SU-DHL-6 (cell line): ENCODE data around the gene ATP6V1C2.

Experiments
- CTCF ChIP-seq: fragments of 200-600 bp; sonication (generic); IDR thresholded peaks from one replicate; pipeline ENCODE4 v1.5.1; 2017; ENCODE audit warnings: antibody characterized with exemption, mild to moderate bottlenecking, low read length, moderate library complexity; ENCODE audit not compliant: insufficient read depth, poor library complexity, severe bottlenecking
- EZH2phosphoT487 ChIP-seq: fragments of 200-600 bp; sonication (generic), shearing (Covaris generic); conservative IDR thresholded peaks from 2 replicates; pipeline ENCODE4 v1.6.1; 2018; ENCODE audit warnings: mild to moderate bottlenecking, antibody characterized with exemption, low read length, moderate library complexity, mixed read lengths

- TF ChIP-seq CTCF (no peak), EZH2phosphoT487 (no peak)
Measured at GRCh38 chr2:10765461-10765860, 44.0 kb downstream of the ATP6V1C2 start.
